Measurements from ENCODE around the gene TGFB1. TPM values are rescaled to one million over a fixed set of nuclear protein-coding genes. Genes with fewer than 3 reads are reported as not detected.

Gene TGFB1
- total and polyA plus RNA-seq, 2 of the 13 experiments (the other 11 are each of a cell fraction or from before 2014, with no cell fraction given), result 4.1 to 5.4 TPM

DNA sequence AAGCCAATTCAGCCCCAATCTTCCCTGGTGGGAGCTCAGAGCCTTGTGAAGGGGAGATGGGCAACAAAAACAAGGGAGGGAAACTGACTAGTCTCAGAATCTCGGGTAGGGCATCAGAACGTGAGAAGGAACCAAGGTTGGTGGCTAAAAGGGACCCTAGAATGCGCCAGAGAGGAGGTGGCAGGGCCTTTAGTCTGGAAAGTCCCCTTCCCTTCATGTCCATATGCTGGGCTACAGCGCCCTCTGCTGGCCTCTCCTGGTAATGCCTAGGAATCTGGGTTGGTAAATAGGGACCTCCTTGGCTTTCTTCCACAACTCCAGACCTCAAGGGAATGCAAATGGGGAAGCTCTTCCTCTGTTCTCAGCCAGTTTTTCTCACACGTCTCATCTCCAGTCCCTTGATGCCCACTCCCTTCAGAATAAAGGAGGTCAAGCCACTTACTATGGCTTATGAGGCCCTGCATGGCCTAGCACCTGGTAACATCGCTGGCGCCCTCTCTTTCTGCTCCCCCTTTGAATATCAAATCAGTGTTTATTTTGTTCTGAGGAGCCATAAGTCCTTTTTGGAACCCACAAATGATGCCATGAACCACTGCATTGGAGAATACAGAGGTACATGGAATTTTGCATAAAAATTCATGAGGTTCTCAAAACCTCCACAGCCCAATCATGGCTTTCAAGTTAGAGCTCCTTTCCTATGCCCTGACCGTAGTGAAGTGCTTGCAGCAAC lies 45.1 kb downstream of the TGFB1 start:
- H3K9ac ChIP-seq (ENCODE audit: insufficient read depth, low read depth, low read length), result no peak overlapping the region
- no peaks in the 10 kb centered on the region for H3K27me3 ChIP-seq (ENCODE audit: control insufficient read depth in 1 of 2, insufficient read depth in 2 of 2, low read length in 2 of 2)
- DNase-seq (ENCODE audit: low spot score) (peak; percentile 76), ATAC-seq (peak; percentile 62), FAIRE-seq (peak; percentile 88)
- in situ Hi-C loops (cut with HindIII; ENCODE audit: extremely low pct_ligation_motif_present, low pct_unique_long_range_greater_than_20kb) (loop anchor here (5.0 kb wide), 1 partner anchor 41 kb away; no protein-coding TSS in a partner anchor), intact Hi-C loops (cut with micrococcal nuclease; ENCODE audit: unreplicated experiment) (loop anchor here (2.0 kb wide), 1 partner anchor 46 kb away; no protein-coding TSS in a partner anchor)
- no peak overlapping the region for H2AFZ ChIP-seq (ENCODE audit: low read length)
- H3K79me2 ChIP-seq (ENCODE audit: insufficient read depth, low read length), result peaks cover 25% of the 10 kb centered on the region
- CTCF ChIA-PET (ENCODE audit: low intra/inter-chr PET ratio, low total read pairs), result interaction anchor here (0.7 to 1.5 kb wide), 5 partner anchors 44 to 182 kb away, joined by 3 to 6 read pairs (median 5); no protein-coding TSS in a partner anchor
- POLR2A ChIA-PET, result interaction anchor here (1.2 to 5.3 kb wide), 5 partner anchors 10 to 104 kb away, joined by 4 to 55 read pairs (median 9); partner anchors contain the start of gene HNRNPUL1
- 37% methylated on average over 8 of the region's 8 CpGs for WGBS (ENCODE audit: low lambda C conversion rate)
- no TSS peak for BruUV-seq (replicated peaks)
- peaks cover 28% of the 10 kb centered on the region for H3K4me1 ChIP-seq (ENCODE audit: insufficient read depth, low read length)
- H3K9me3 ChIP-seq (ENCODE audit: low read length), result no peaks in the 10 kb centered on the region
- H3K27ac ChIP-seq (ENCODE audit: extremely low read length, insufficient read depth, low read length), result peak overlapping the region; percentile 7
- H3K36me3 ChIP-seq (replicated peaks in 1 of 2; ENCODE audit: control insufficient read depth in 1 of 2, insufficient read depth in 2 of 2, low read length in 2 of 2), result peaks cover 30 to 52% of the 10 kb centered on the region in 2 experiments
- 0 out of 6 replicates have a peak overlapping the region, but pooled peaks of 1 of the 3 experiments have one; percentile 90 for H3K4me3 ChIP-seq (replicated peaks in 1 of 3; ENCODE audit: insufficient read depth in 1 of 3, low read depth in 2 of 3, low read length in 3 of 3)
- H3K4me2 ChIP-seq (ENCODE audit: low read depth, low read length), result peak overlapping the region; percentile 84
- no peaks in the 10 kb centered on the region for H4K20me1 ChIP-seq (ENCODE audit: insufficient read depth, low read length)
- no peak for TF ChIP-seq ZC3H4 (CRISPR knock-in tag; IDR thresholded peaks at IDR 0.05; ENCODE audit: borderline replicate concordance)
- no peak for TF ChIP-seq SRSF4 (IDR thresholded peaks at IDR 0.05; ENCODE audit: low read depth, low read length, poor library complexity, severe bottlenecking)
- peak; percentile 31; the same call in 1 of the 2 replicates for TF ChIP-seq SALL1 (CRISPR knock-in tag; IDR thresholded peaks at IDR 0.05)
- TF ChIP-seq RBFOX2 (IDR thresholded peaks at IDR 0.05; ENCODE audit: low read depth, low read length), result peak; percentile 60; the same call in 1 of the 2 replicates
- TF ChIP-seq, protein P1, sequence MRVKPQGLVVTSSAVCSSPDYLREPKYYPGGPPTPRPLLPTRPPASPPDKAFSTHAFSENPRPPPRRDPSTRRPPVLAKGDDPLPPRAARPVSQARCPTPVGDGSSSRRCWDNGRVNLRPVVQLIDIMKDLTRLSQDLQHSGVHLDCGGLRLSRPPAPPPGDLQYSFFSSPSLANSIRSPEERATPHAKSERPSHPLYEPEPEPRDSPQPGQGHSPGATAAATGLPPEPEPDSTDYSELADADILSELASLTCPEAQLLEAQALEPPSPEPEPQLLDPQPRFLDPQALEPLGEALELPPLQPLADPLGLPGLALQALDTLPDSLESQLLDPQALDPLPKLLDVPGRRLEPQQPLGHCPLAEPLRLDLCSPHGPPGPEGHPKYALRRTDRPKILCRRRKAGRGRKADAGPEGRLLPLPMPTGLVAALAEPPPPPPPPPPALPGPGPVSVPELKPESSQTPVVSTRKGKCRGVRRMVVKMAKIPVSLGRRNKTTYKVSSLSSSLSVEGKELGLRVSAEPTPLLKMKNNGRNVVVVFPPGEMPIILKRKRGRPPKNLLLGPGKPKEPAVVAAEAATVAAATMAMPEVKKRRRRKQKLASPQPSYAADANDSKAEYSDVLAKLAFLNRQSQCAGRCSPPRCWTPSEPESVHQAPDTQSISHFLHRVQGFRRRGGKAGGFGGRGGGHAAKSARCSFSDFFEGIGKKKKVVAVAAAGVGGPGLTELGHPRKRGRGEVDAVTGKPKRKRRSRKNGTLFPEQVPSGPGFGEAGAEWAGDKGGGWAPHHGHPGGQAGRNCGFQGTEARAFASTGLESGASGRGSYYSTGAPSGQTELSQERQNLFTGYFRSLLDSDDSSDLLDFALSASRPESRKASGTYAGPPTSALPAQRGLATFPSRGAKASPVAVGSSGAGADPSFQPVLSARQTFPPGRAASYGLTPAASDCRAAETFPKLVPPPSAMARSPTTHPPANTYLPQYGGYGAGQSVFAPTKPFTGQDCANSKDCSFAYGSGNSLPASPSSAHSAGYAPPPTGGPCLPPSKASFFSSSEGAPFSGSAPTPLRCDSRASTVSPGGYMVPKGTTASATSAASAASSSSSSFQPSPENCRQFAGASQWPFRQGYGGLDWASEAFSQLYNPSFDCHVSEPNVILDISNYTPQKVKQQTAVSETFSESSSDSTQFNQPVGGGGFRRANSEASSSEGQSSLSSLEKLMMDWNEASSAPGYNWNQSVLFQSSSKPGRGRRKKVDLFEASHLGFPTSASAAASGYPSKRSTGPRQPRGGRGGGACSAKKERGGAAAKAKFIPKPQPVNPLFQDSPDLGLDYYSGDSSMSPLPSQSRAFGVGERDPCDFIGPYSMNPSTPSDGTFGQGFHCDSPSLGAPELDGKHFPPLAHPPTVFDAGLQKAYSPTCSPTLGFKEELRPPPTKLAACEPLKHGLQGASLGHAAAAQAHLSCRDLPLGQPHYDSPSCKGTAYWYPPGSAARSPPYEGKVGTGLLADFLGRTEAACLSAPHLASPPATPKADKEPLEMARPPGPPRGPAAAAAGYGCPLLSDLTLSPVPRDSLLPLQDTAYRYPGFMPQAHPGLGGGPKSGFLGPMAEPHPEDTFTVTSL (CRISPR knock-in tag; IDR thresholded peaks at IDR 0.05; ENCODE audit: borderline replicate concordance), result no peak
- TF ChIP-seq NONO (IDR thresholded peaks at IDR 0.05), result no peak
- TF ChIP-seq NONO (CRISPR knock-in tag; conservative IDR thresholded peaks at IDR 0.05), result 0 out of 2 replicates have a peak, but pooled peaks have one; percentile 30
- TF ChIP-seq KDM3A (CRISPR knock-in tag; IDR thresholded peaks at IDR 0.05; ENCODE audit: low read depth), result no peak
- TF ChIP-seq KMT2B (CRISPR knock-in tag; IDR thresholded peaks at IDR 0.05), result no peak
- TF ChIP-seq, protein P2, sequence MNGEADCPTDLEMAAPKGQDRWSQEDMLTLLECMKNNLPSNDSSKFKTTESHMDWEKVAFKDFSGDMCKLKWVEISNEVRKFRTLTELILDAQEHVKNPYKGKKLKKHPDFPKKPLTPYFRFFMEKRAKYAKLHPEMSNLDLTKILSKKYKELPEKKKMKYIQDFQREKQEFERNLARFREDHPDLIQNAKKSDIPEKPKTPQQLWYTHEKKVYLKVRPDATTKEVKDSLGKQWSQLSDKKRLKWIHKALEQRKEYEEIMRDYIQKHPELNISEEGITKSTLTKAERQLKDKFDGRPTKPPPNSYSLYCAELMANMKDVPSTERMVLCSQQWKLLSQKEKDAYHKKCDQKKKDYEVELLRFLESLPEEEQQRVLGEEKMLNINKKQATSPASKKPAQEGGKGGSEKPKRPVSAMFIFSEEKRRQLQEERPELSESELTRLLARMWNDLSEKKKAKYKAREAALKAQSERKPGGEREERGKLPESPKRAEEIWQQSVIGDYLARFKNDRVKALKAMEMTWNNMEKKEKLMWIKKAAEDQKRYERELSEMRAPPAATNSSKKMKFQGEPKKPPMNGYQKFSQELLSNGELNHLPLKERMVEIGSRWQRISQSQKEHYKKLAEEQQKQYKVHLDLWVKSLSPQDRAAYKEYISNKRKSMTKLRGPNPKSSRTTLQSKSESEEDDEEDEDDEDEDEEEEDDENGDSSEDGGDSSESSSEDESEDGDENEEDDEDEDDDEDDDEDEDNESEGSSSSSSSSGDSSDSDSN (CRISPR knock-in tag; IDR thresholded peaks at IDR 0.05), result 0 out of 2 replicates have a peak, but pooled peaks have one; percentile 22
- 0 out of 2 replicates have a peak, but pooled peaks have one; percentile 41 for TF ChIP-seq ERF (CRISPR knock-in tag; IDR thresholded peaks at IDR 0.05)
- TF ChIP-seq SRY (CRISPR knock-in tag; IDR thresholded peaks at IDR 0.05), result 0 out of 2 replicates have a peak, but pooled peaks have one; percentile 47
- no peak for TF ChIP-seq ARHGAP35 (CRISPR knock-in tag; IDR thresholded peaks at IDR 0.05; ENCODE audit: borderline replicate concordance)
- TF ChIP-seq, protein P3, sequence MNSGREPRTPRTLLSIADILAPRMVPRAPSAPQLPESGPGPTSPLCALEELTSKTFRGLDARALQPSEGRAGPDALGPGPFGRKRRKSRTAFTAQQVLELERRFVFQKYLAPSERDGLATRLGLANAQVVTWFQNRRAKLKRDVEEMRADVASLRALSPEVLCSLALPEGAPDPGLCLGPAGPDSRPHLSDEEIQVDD (CRISPR knock-in tag; IDR thresholded peaks at IDR 0.05; ENCODE audit: borderline replicate concordance), result no peak

All from HepG2 (cell line).